Cardiac septum (tissue), 1 donor: ENCODE data around the gene ZNF563. TPM values are rescaled to one million over a fixed set of nuclear protein-coding genes. Genes with fewer than 3 reads are reported as not detected.
A peak's percentile ranks its signal among the peaks of the same experiment; 100 is the strongest.
"Not testable (repeated sequence)": the region's sequence is repeated elsewhere in the genome, so short reads cannot be mapped to it uniquely, and the experiment has no call there.

Source experiments
- DNase-seq: peaks from one replicate; pipeline ENCODE4 v3.0.0-alpha.2; 2020; ENCODE audit warnings: low spot score
- intact Hi-C: fragments of 100-400 bp; cut with DNase I; formaldehyde crosslinking; loops from one replicate; pipeline ENCODE4 v1.14.0; 2022
- total RNA-seq: library from RNA; stranded (reverse); fragmentation: NEBNext Ultra II Directional; extraction: Animal tissue kit (Norgen Biotek cat#: 25700); gene quantifications from one replicate; pipeline ENCODE4 v1.2.1, GENCODE V29; 2021
- donor health status: DM: no; HTN: no; CAD: no.

Gene ZNF563
- total RNA-seq, 1 donor from 2014 or later, result 3.7 TPM

DNA sequence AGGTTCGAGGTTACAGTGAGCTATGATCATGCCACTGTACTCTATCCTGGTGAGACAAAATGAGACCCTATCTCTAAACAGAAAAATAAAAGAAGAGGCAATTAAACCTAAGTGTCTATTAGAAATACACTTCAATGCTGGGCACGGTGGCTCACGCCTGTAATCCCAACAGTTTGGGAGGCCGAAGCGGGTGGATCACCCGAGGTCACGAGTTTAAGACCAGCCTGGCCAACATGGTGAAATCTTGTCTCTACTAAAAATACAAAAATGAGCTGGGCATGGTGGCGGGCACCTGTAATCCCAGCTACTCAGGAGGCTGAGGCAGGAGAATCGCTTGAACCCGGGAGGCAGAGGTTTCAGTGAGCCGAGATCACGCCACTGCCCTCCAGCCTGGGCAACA lies 24.5 kb downstream of the ZNF563 start:
- DNase-seq, intact Hi-C loops: not testable (repeated sequence)

DNA sequence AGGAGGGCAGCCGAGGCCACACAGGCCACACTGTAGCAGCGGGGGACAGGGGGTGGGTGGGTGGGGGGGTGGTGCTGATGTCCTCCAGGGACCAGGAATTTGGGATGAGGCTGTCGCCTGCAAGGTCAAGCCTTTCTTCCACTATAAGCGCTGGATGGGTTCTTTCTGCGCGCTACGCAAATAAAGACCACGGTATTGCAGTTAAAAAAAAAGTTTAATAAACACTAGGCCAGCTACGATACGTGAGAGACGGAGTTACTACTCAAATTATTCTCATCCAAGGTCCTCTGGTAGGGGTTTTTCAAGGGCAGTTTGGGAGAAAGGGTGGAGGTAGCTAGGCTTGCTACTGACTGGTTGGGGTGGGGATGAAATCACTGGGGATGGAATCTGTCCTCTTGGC lies 38.2 kb downstream of the ZNF563 start:
- intact Hi-C loops, result loop anchor here (2.0 kb wide), 1 partner anchor 38 kb away; the partner anchor contains the start of gene ZNF563

DNA sequence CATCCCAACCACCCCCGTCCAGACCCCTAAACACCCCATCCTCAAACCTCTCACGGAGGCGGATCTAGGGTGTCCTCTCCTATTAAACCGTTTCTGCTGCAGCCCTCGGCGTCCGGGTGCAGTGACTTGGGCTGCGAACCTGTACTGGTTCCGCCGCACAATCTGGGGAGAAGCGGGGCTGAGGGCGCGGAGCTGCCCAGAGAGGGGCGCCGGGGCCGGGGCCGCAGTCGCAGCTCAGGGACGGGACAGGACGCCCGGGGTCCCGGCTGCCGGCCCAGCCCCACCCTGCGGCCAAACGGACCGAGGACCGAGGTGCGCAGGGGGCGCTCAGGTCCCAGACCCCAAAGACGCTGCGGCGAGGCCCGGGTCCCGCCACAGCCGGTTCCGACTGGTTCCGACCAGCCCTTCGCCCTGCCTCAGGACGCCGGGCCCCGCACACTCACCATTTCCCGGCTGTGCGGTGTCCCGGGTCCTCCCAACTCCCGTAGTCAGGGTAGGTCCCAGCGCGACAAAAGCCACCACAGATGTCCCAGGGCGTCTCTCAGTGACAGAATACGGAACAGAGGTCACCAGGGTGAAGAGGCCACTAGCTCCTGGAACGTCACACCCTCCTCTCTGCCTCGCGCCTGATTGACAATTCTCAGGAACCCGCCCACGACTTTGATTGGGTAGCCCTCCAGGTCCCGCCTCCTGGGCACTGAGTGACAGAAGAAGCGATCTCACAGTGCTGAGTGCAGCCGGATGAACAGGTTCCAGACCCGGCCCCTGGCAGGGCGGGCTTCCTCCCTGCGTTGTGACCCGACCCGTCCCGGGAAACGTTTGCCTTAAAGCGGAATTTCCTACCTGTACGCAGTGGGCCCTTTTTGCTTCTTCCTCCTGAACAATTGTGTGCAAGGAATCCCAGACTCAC lies 38.9 kb downstream of the ZNF563 start, which contains the start of gene ZNF44:
ZNF44 (minus strand) TSS at position 635 of the 910 bp plus-strand sequence; CDS start at position 446, 189 bp downstream.
- intact Hi-C loops, result loop anchor here (1.0 to 2.0 kb wide), 2 partner anchors 38 to 71 kb away; partner anchors contain the start of genes ZNF442 and ZNF563
- DNase-seq, result peak; percentile 99

More for the DNA sequence above, 38.2 kb downstream of the ZNF563 start:
- DNase-seq, result no peak

DNA sequence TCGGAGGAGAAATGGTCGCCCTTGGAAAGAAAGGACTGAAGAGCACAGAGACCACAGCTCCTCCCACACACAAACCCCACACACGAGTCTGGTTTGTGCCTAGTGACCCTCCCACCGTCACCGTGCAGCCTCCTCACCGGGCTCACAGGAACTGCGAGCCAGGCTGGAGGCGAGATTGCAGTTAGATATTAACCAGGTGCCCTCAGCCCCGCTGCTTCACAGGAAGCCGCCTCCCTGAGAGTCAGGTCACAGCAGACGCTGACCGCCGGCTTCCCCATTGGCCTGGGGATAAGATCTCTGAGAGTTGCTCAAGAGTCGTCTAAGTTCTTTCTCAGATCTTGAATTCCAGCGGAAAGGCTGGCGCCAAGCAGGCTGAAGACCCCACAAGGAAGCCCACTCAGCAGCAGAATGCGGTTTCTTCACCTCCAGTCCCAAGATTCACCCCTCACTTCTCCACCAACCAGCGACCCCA lies 39.6 kb downstream of the ZNF563 start:
- intact Hi-C loops, result loop anchor here (1.0 to 2.0 kb wide), 2 partner anchors 39 to 71 kb away; partner anchors contain the start of genes ZNF442 and ZNF563
- DNase-seq, result peak; percentile 85

DNA sequence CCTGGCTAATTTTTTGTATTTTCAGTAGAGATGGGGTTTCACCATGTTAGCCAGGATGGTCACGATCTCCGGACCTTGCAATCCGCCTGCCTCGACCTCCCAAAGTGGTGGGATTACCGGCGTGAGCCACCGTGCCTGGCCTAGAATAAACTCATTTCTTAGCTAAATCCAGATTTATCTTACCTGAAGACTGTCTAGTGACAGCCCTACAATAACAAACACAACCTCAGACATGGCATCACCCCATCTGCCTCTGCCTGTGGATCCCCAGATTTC lies 43.7 kb downstream of the ZNF563 start:
- intact Hi-C loops, result no loop called here

DNA sequence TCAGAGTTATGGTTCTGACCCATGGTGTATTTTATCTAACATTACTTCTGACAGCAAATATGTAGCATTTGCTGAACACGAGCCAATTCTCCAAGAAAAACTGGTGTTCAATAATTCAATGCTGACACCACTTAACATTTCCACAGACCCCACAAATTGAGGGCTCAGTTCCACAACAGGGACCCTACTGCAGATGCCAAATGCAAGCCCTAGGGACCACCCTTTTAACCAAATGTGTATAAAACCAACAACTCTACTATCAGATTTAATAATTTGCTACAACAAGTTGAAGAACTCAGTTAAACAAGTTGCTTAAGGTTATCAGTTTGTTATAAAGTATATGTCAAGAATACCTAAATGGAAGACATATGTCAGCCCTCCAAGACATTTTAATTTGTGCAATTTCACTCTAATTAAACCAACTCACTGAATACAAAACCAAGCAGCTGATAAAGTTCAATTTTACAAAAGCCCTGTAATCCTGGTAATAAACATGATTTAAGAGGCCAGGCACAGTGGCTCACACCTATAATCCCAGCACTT lies 45.4 kb downstream of the ZNF563 start:
- DNase-seq, result no peak
- intact Hi-C loops, result no loop called here

More for the DNA sequence above, 43.7 kb downstream of the ZNF563 start:
- no peak for DNase-seq

DNA sequence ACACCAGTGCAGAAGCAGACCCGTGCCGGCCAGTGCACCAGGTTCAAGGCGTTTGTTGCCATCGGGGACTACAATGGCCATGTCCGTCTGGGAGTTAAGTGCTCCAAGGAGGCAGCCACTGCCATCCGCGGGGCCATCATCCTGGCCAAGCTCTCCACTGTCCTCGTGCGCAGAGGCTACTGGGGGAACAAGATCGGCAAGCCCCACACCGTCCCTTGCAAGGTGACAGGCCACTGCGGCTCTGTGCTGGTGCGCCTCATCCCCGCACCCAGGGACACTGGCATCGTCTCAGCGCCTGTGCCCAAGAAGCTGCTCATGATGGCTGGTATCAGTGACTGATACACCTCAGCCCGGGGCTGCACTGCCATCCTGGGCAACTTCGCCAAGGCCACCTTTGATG lies 48.8 kb downstream of the ZNF563 start:
- DNase-seq, result no peak
- intact Hi-C loops, result no loop called here

DNA sequence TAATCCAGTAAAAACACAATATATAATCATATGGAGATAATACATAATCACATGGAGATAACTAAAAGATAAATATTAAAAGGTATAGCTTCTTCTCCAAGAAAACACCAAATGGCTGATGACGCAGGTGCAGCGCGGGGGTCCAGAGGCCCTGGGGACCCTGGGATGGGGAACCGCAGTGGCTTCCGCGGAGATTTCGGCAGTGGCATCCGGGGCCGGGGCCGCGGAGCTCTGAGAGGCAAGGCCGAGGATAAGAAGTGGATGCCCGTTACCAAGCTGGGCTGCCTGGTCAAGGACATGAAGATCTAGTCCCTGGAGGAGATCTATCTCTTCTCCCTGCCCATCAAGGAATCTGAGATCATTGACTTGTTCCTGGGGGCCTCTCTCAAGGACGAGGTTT lies 49.2 kb downstream of the ZNF563 start:
- DNase-seq, result no peak
- intact Hi-C loops, result no loop called here

DNA sequence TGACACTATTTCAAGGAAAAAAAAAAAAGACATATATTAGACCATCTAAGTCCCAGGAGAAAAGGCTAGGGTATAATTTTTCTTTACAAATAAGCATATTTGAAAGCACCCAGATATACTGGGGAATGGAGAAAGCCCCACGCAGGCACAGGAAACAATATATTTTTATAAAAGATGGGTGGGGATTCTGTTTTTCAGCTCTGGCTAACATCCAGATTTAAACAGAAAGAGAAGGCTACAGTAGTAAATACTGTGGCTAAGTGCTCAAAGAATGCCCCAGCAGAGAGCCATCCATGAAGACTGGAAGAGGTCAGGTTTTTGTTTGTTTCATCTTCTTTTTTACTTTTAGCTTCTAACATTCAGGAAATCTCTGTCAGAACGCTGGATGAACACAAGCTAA lies 54.7 kb downstream of the ZNF563 start:
- intact Hi-C loops, result no loop called here
- DNase-seq, result no peak

DNA sequence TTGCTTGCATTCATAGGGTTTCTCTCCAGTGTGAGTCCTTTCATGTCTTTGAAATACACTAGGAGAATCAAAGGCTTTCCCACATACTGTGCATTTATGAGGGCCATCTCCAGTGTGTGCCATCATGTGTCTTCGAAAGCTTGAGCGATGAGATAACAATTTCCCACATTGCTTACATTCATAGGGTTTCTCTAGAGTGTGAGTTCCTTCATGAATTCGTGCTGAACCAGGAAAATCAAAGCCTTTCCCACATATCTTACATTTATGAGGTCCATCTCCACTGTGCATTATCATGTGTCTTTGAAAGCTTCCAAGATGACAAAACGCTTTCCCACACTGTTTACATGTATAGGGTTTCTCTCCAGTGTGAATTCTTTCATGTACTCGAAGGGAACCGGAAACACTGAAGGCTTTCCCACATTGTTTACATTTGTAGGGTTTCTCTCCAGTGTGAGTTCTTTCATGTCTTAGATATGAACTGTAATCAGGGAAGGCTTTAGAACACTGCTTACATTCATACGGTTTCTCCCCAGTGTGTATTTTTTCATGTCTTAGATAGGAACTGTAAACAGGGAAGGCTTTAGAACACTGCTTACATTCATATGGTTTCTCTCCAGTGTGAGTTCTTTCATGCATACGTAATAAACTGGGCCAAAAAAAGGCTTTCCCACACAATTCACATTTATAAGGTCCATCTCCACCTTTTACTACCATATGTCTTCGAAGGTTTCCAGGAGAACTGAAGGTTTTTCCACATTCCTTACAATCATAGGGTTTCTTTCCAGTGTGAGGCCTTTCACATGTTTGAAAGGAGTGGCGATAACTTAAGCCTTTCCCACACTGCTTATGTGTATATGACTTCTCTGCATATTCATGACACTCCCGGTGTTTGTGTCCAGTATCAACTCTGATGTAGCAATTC lies 60.2 kb downstream of the ZNF563 start:
- intact Hi-C loops, result no loop called here

DNA sequence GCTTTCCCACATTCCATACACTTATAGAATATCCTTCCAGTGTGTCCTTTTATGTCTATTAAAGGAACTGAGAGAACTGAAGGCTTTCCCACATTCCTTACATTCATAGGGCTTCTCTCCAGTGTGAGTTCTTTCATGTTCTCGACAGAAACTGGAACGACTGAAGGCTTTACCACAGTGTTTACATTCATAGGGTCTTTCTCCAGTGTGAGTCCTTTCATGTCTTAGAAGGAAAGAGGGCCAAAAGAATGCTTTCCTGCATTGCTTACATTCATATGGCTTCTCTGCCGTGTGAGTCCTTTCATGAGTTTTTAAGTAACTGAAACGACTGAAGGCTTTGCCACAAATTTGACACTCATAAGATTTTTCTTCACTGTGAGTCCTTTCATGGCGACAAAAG lies 61.0 kb downstream of the ZNF563 start:
- intact Hi-C loops, result no loop called here

More for the DNA sequence above, 60.2 kb downstream of the ZNF563 start:
- no peak for DNase-seq

DNA sequence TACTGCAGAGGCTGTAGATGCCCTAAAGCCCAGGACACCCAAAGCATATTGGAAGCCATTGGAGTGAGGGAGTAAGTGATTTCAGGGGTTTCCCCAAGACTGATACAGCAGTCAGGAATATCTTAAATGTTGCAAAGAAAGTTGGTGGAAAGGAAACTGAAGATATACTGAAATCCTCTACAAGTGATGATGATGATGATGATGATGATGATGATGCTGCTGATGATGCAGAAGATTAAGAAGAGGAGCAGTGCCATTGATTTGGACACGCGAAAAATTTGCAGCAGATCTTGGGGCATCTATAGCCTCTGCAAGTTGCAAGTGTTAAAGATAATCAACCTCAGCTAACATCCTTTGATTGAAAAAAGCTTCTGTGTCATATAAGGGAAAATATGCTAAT lies 62.6 kb downstream of the ZNF563 start:
- intact Hi-C loops, result no loop called here
- DNase-seq, result no peak

More for the DNA sequence above, 61.0 kb downstream of the ZNF563 start:
- DNase-seq, result no peak

Other genes starting within 250 kb of the ZNF563 start
- gene ZNF20, start 193.3 kb downstream of the ZNF563 start, total RNA-seq, result 1.6 TPM
- gene ZNF625, start 176.9 kb downstream of the ZNF563 start, total RNA-seq, result 3.1 TPM
- gene ZNF136, start 170.5 kb downstream of the ZNF563 start, total RNA-seq, result 3.0 TPM
- gene ZNF44, start 38.8 kb downstream of the ZNF563 start, total RNA-seq, result 10.8 TPM
- 4.3 TPM for gene ZNF442, start 32.0 kb upstream of the ZNF563 start, total RNA-seq
- 1.9 TPM for gene ZNF799, start 67.6 kb upstream of the ZNF563 start, total RNA-seq
- gene ZNF443, start 107.4 kb upstream of the ZNF563 start, total RNA-seq, result 2.0 TPM
- 0.94 TPM for gene ZNF709, start 151.2 kb upstream of the ZNF563 start, total RNA-seq
- 9.3 TPM for gene ZNF564, start 217.8 kb upstream of the ZNF563 start, total RNA-seq